ENCODE results near the gene FARP1.

The FARP1 gene

DNA sequence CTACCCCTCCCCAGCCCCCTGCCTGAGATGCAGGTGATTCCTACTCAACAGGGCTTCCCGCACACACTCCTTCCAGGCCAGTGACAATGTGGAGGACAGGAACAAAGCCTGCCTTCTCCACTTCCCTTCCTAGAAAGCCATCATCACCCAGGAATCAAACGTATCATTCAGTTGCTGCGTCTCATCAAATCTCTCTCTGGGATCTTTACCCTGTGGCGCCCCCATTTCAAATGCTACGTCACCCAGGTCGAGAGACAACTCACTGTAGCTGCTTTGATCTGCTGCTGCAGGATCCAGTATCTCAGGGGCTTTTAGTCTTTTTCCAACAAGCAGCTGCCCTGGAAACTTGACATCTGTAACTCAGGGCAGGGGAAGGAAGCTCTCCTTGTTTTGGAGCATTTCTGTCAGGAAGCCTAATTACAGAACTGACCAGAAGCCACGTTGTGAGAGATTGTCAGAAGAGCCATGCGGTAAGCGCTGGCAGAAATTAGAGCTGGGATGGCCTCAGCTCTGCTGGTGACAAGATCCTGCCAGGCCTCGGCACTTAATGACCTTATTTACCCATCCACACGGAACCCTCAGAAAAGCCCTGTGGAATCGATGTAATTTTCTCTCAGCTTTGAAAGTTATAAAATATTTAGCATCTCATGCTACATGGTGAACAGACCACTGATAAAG, 293.5 kb downstream of the FARP1 start:
- TF ChIP-seq, protein P1, sequence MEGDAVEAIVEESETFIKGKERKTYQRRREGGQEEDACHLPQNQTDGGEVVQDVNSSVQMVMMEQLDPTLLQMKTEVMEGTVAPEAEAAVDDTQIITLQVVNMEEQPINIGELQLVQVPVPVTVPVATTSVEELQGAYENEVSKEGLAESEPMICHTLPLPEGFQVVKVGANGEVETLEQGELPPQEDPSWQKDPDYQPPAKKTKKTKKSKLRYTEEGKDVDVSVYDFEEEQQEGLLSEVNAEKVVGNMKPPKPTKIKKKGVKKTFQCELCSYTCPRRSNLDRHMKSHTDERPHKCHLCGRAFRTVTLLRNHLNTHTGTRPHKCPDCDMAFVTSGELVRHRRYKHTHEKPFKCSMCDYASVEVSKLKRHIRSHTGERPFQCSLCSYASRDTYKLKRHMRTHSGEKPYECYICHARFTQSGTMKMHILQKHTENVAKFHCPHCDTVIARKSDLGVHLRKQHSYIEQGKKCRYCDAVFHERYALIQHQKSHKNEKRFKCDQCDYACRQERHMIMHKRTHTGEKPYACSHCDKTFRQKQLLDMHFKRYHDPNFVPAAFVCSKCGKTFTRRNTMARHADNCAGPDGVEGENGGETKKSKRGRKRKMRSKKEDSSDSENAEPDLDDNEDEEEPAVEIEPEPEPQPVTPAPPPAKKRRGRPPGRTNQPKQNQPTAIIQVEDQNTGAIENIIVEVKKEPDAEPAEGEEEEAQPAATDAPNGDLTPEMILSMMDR (conservative IDR thresholded peaks at IDR 0.05; ENCODE audit: control insufficient read depth, insufficient read depth, low read depth, low read length): no peak
- no peak for DNase-seq (ENCODE audit: low read depth)
- no peak overlapping the region for H3K4me3 ChIP-seq (ENCODE audit: control insufficient read depth, low read depth, low read length)

DNA sequence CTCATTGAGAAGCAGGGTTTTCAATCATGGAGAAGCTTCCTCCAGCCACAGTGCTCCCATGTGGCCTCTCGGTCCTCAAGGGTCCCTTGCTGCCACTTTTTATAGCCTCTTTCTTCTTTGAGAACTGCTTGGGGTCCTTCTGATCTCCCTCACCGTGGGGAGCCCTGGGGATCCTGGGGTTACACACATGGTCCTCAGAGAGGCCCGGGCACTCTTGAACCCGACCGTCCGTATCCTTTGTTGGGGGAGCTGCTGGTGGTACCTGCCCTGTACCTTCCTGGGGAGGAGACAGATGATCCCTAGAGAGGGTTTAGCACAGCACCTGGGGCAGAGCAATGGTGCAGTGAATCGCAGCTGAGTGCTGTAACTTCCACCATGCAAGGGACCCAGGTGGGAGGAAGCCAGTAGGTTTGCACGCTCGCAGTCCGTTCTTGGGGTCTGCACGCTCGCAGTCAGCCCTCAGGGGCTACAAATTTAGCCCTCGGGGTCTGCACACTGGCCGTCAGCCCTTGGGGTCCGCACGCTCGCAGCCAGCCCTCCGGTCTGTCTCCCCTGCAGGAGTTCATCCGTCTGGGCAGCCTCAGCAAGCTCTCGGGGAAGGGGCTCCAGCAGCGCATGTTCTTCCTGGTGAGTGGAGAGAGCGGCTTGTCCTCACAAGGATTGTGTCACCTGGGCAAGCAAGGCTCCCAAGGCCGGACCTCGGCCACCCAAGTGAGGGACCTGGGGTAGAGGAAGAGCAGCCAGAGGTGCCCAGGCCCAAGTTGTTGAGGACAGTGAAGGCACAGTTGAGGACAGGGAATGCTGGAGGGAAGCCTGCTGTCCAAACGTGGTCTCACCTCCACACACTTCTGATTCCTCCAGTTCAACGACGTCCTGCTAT, 295.6 kb downstream of the FARP1 start:
- H3K4me3 ChIP-seq (ENCODE audit: control insufficient read depth, low read depth, low read length): no peak overlapping the region
- DNase-seq (ENCODE audit: low read depth): no peak
- TF ChIP-seq, protein P1 (conservative IDR thresholded peaks at IDR 0.05; ENCODE audit: control insufficient read depth, insufficient read depth, low read depth, low read length): no peak

DNA sequence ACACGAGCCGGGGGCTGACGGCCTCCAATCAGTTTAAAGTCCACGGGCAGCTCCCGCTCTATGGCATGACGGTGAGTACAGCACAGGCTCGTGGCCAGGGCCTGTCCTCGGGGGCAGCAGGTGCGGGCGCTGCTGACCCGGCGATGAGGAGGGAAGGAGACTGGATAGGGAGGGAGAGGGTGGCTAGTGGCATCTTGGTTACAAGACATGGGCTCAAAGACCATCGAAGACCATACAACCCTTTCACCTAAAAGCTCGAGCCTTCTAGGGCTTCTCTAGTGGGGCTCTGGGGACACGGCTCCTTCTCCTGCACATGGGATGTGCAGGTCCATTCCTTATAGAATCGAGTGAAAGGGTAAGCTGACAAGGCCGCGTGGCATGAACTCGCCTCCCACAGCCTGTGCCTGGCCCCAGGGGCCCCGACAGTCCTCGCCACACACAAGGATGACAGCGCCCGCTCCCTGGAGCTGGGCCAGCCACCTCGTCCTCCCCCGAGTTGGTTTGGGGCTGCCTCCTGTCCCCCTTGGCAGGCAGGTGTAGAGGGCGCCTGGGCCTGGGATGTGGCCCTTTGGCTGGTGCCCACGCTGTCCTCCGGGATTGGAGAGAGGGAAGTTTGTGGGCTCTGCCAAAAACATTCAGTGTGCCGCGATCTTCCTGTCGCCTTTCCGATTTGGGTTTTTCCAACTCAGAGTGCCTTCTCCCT, 296.4 kb downstream of the FARP1 start:
- TF ChIP-seq, protein P1 (conservative IDR thresholded peaks at IDR 0.05; ENCODE audit: control insufficient read depth, insufficient read depth, low read depth, low read length): no peak
- H3K4me3 ChIP-seq (ENCODE audit: control insufficient read depth, low read depth, low read length): no peak overlapping the region
- no peak for DNase-seq (ENCODE audit: low read depth)

DNA sequence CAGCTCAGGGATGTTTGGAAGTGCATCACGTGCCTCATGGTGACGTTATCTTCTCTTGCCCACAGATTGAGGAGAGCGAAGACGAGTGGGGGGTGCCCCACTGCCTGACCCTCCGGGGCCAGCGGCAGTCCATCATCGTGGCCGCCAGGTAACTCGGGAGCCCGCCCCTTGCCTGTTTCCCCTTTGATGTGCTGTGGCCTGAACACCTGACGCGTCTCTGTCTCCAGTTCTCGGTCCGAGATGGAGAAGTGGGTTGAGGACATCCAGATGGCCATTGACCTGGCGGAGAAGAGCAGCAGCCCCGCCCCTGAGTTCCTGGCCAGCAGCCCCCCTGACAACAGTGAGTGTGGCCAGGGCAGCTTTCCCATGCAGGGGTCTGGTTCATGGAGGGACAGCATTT, 297.0 kb downstream of the FARP1 start:
- H3K4me3 ChIP-seq (ENCODE audit: control insufficient read depth, low read depth, low read length): no peak overlapping the region
- TF ChIP-seq, protein P1 (conservative IDR thresholded peaks at IDR 0.05; ENCODE audit: control insufficient read depth, insufficient read depth, low read depth, low read length): no peak
- DNase-seq (ENCODE audit: low read depth): no peak

DNA sequence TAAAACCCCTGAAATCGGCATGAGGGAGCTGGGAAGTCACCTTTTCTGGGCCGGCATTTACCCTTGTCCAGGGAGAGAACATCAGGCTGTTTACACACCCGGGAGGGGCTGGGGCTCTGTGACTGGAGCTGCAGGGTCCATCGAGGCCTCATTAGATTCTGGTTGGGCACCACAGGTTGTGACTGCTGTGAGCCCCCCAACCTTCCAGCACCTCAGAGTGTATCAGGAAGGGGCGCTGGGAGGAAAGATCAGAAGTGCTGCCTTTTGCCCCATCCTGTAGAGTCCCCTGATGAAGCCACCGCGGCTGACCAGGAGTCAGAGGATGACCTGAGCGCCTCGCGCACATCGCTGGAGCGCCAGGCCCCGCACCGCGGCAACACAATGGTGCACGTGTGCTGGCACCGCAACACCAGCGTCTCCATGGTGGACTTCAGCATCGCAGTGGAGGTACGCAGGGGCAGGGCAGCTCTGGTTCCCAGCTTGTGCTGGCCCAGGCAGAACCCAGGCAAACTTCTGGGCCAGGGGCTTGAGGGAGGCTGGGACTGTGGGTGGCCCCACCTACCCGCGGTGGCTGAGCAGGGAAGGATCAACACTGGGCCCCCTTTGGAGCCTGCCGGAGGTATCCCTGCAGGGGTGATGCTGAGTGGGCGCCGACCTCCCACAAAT, 297.6 kb downstream of the FARP1 start:
- DNase-seq (ENCODE audit: low read depth): no peak
- no peak overlapping the region for H3K4me3 ChIP-seq (ENCODE audit: control insufficient read depth, low read depth, low read length)
- TF ChIP-seq, protein P1 (conservative IDR thresholded peaks at IDR 0.05; ENCODE audit: control insufficient read depth, insufficient read depth, low read depth, low read length): no peak

DNA sequence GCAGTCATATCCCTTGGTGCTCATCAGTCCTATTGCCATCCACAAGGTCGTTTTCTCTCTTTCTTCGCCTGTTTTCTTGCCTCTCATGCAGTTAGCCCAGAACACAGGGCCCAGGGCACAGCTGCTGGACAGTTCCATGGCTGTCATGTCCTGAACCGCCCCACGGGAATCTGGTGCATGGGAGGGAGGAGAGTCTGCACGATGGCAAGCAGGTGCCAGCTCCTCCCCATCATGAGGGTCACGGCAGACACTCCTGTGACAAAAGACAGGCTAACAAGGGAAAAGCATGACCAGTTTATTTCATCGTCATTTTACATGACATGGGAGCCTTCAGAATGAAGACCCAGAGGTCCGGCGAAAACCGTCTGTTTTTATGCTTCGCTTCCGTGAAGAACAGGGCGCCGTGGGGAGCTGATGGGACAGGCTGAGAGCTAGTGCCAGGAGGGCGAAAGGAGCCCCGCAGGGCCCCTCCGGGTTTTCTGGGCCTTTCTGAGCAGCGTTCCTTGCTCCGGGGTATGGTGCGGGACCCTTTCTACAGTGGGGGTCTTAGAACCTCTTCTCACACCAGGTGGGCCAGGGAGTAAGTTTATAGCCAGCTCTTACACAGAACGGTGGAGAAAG, 298.3 kb downstream of the FARP1 start:
- DNase-seq (ENCODE audit: low read depth): no peak
- TF ChIP-seq, protein P1 (conservative IDR thresholded peaks at IDR 0.05; ENCODE audit: control insufficient read depth, insufficient read depth, low read depth, low read length): no peak
- no peak overlapping the region for H3K4me3 ChIP-seq (ENCODE audit: control insufficient read depth, low read depth, low read length)
